ENCODE data around the gene NUP133.
"Not testable (repeated sequence)": the region's sequence is repeated elsewhere in the genome, so short reads cannot be mapped to it uniquely, and the experiment has no call there.

Gene NUP133
- total RNA-seq, result 66.5 to 73.6 reads per million in 2 donors

- peak; percentile 92 to 99 (median 97) for DNase-seq
Observed at GRCh38 chr1:229507951-229508822, at the start of gene NUP133. TSS of gene NUP133 (minus strand) at chr1:229508341. CDS start at chr1:229508249, 92 bp downstream.

GRCh38 chr1:229557200-229557850 is 49.2 kb upstream of the NUP133 start:
- DNase-seq, result peak in 2 of 5 experiments; percentile 4 to 75

- DNase-seq, result peak in 1 of 5 experiments; percentile 50
Observed at GRCh38 chr1:229554886-229555621, 46.9 kb upstream of the NUP133 start.

GRCh38 chr1:229553621-229554130 is 45.5 kb upstream of the NUP133 start:
- no peak for DNase-seq

GRCh38 chr1:229552732-229553131 is 44.6 kb upstream of the NUP133 start:
- no peak for DNase-seq

GRCh38 chr1:229550812-229551567 is 42.8 kb upstream of the NUP133 start:
- DNase-seq, result no peak

GRCh38 chr1:229547542-229547941 is 39.4 kb upstream of the NUP133 start:
- DNase-seq, result no peak

GRCh38 chr1:229544587-229544986 is 36.4 kb upstream of the NUP133 start:
- no peak for DNase-seq

GRCh38 chr1:229539863-229540506 is 31.8 kb upstream of the NUP133 start:
- peak in 1 of 5 experiments; percentile 43 for DNase-seq

GRCh38 chr1:229538945-229539344 is 30.8 kb upstream of the NUP133 start:
- no peak for DNase-seq

- peak in 1 of 5 experiments; percentile 34 for DNase-seq
Observed at GRCh38 chr1:229537894-229538293, 29.8 kb upstream of the NUP133 start.

GRCh38 chr1:229536982-229537381 is 28.8 kb upstream of the NUP133 start:
- DNase-seq, result peak in 1 of 5 experiments; percentile 24

GRCh38 chr1:229535230-229535629 is 27.1 kb upstream of the NUP133 start:
- DNase-seq, result no peak

GRCh38 chr1:229531326-229531725 is 23.2 kb upstream of the NUP133 start:
- no peak for DNase-seq

- DNase-seq, result no peak
Observed at GRCh38 chr1:229529639-229530038, 21.5 kb upstream of the NUP133 start.

GRCh38 chr1:229526695-229527094 is 18.6 kb upstream of the NUP133 start:
- DNase-seq, result no peak

GRCh38 chr1:229523052-229523451 is 14.9 kb upstream of the NUP133 start:
- no peak for DNase-seq

GRCh38 chr1:229514578-229515275 is 6.6 kb upstream of the NUP133 start:
- peak in 4 of 5 experiments; percentile 30 to 62 (median 37) for DNase-seq

- DNase-seq, result not testable (repeated sequence)
Observed at GRCh38 chr1:229511625-229512024, 3.5 kb upstream of the NUP133 start.

GRCh38 chr1:229511201-229511600 is 3.1 kb upstream of the NUP133 start:
- DNase-seq, result not testable (repeated sequence)

GRCh38 chr1:229509576-229509975 is 1.4 kb upstream of the NUP133 start:
- DNase-seq, result no peak

All from T-helper 2 cell (primary cell).